ENCODE results near the gene DDX1.

GRCh38 chr2:15643791-15644585 lies 52.3 kb downstream of the DDX1 start:
- TF ChIP-seq CTCF (conservative IDR thresholded peaks at IDR 0.05; ENCODE audit: low read depth, low read length) (no peak), EZH2 (IDR thresholded peaks at IDR 0.05; ENCODE audit: borderline replicate concordance, low read depth, low read length, poor library complexity, severe bottlenecking) (no peak)
